HG03432 (cell line): Measurements from ENCODE around the gene GRAP2.
"Not testable (repeated sequence)": the region's sequence is repeated elsewhere in the genome, so short reads cannot be mapped to it uniquely, and the experiment has no call there.

Source experiments
- ATAC-seq: cut with Tn5 transposase; IDR thresholded peaks from one replicate; pipeline ENCODE4 v1.9.1; 2021; ENCODE audit warnings: mild to moderate bottlenecking, moderate library complexity; ENCODE audit not compliant: unreplicated experiment

GRAP2 gene

GRCh38 chr22:39900306-39901227 lies at the start of gene GRAP2:
Gene GRAP2 (plus strand): TSS chr22:39901084. CDS start chr22:39947107, 46,023 bp downstream.
- no peak for ATAC-seq

GRCh38 chr22:39851606-39852315 lies 49.1 kb upstream of the GRAP2 start:
- ATAC-seq, result no peak

GRCh38 chr22:39852799-39853198 lies 48.1 kb upstream of the GRAP2 start:
- no peak for ATAC-seq

- ATAC-seq, result no peak
Observed at GRCh38 chr22:39856588-39856987, 44.3 kb upstream of the GRAP2 start.

- ATAC-seq, result no peak
Observed at GRCh38 chr22:39859903-39860588, 40.8 kb upstream of the GRAP2 start.

GRCh38 chr22:39868741-39869140 lies 32.1 kb upstream of the GRAP2 start:
- ATAC-seq, result no peak

- ATAC-seq, result not testable (repeated sequence)
Observed at GRCh38 chr22:39869797-39870196, 31.1 kb upstream of the GRAP2 start.

- ATAC-seq, result no peak
Observed at GRCh38 chr22:39871008-39871798, 29.7 kb upstream of the GRAP2 start.

- ATAC-seq, result no peak
Observed at GRCh38 chr22:39872548-39872947, 28.3 kb upstream of the GRAP2 start.

- ATAC-seq, result no peak
Observed at GRCh38 chr22:39873965-39874364, 26.9 kb upstream of the GRAP2 start.

GRCh38 chr22:39875176-39875885 lies 25.6 kb upstream of the GRAP2 start:
- ATAC-seq, result not testable (repeated sequence)

- no peak for ATAC-seq
Observed at GRCh38 chr22:39877079-39877845, 23.6 kb upstream of the GRAP2 start.

GRCh38 chr22:39880722-39881121 lies 20.2 kb upstream of the GRAP2 start:
- no peak for ATAC-seq

- ATAC-seq, result no peak
Observed at GRCh38 chr22:39883057-39883456, 17.8 kb upstream of the GRAP2 start.

GRCh38 chr22:39889924-39890323 lies 11.0 kb upstream of the GRAP2 start:
- not testable (repeated sequence) for ATAC-seq

GRCh38 chr22:39893526-39893925 lies 7.4 kb upstream of the GRAP2 start, which contains the start of gene ENTHD1:
Gene ENTHD1 (minus strand): TSS chr22:39893760. CDS start chr22:39887748, 6,012 bp downstream.
- ATAC-seq, result no peak

GRCh38 chr22:39894554-39895092 lies 6.3 kb upstream of the GRAP2 start:
- no peak for ATAC-seq

- ATAC-seq, result no peak
Observed at GRCh38 chr22:39895682-39896081, 5.2 kb upstream of the GRAP2 start.
